GM23248 (cell line): ENCODE data around the gene PCSK5. TPM values are rescaled to one million over a fixed set of nuclear protein-coding genes. Genes with fewer than 3 reads are reported as not detected.

Source experiments
- DNase-seq: peaks from one replicate; pipeline ENCODE4 v3.0.0-alpha.2; 2015
- H2AFZ ChIP-seq: fragments of 200-600 bp; sonication (generic); 2 replicates; pipeline ENCODE4 v1.6.1; 2016; ENCODE audit warnings: antibody characterized with exemption
- H3F3A ChIP-seq: fragments of 200-600 bp; sonication (generic); 2 replicates; pipeline ENCODE4 v1.6.1; 2016; ENCODE audit warnings: mild to moderate bottlenecking, antibody characterized with exemption, mixed run types; ENCODE audit not compliant: insufficient read depth
- H3K27ac ChIP-seq: fragments of 200-600 bp; sonication (generic); 2 replicates; pipeline ENCODE4 v1.5.1; 2016; ENCODE audit warnings: mild to moderate bottlenecking
- H3K27me3 ChIP-seq: fragments of 200-600 bp; sonication (generic); replicated peaks from 2 replicates; pipeline ENCODE4 v1.6.1; 2016; ENCODE audit warnings: mild to moderate bottlenecking; ENCODE audit not compliant: insufficient read depth
- H3K36me3 ChIP-seq: fragments of 200-600 bp; sonication (generic); 2 replicates; pipeline ENCODE4 v1.6.1; 2016; ENCODE audit warnings: low read depth, mild to moderate bottlenecking
- H3K4me1 ChIP-seq: fragments of 200-600 bp; sonication (generic); 2 replicates; pipeline ENCODE4 v1.6.1; 2016; ENCODE audit warnings: mild to moderate bottlenecking; ENCODE audit not compliant: insufficient read depth
- H3K4me2 ChIP-seq: fragments of 200-600 bp; sonication (generic); one replicate; pipeline ENCODE4 v1.6.1; 2016; ENCODE audit warnings: mild to moderate bottlenecking; ENCODE audit not compliant: unreplicated experiment
- H3K4me3 ChIP-seq: fragments of 200-600 bp; sonication (generic); 2 replicates; pipeline ENCODE4 v1.5.1; 2016; ENCODE audit warnings: mild to moderate bottlenecking
- H3K79me2 ChIP-seq: fragments of 200-600 bp; sonication (generic); 2 replicates; pipeline ENCODE4 v1.6.1; 2016; ENCODE audit warnings: mild to moderate bottlenecking; ENCODE audit not compliant: insufficient read depth
- H3K9ac ChIP-seq: fragments of 200-600 bp; sonication (generic); 2 replicates; pipeline ENCODE4 v1.6.1; 2016; ENCODE audit warnings: mild to moderate bottlenecking
- H3K9me2 ChIP-seq: fragments of 200-600 bp; sonication (generic); 2 replicates; pipeline ENCODE4 v1.6.1; 2016; ENCODE audit warnings: mixed run types, mild to moderate bottlenecking, moderate library complexity; ENCODE audit not compliant: insufficient read depth
- H3K9me3 ChIP-seq: fragments of 200-600 bp; sonication (generic); one replicate; pipeline ENCODE4 v1.6.1; 2017; ENCODE audit warnings: low read depth
- H4K20me1 ChIP-seq: fragments of 200-600 bp; sonication (generic); 2 replicates; pipeline ENCODE4 v1.6.0; 2016; ENCODE audit not compliant: insufficient read depth
- EZH2 ChIP-seq: fragments of 200-600 bp; sonication (generic); IDR thresholded peaks from 2 replicates; pipeline ENCODE4 v1.6.1; 2018; ENCODE audit warnings: antibody characterized with exemption, mild to moderate bottlenecking; ENCODE audit not compliant: insufficient read depth, poor library complexity, severe bottlenecking
- EZH2phosphoT487 ChIP-seq: fragments of 200-600 bp; sonication (generic); IDR thresholded peaks from 2 replicates; pipeline ENCODE4 v1.6.1; 2018; ENCODE audit warnings: antibody characterized with exemption, moderate library complexity, mild to moderate bottlenecking, low read depth; ENCODE audit not compliant: insufficient read depth
- WGBS, 2 experiments: methylation state at CpG; one replicate each; pipeline ENCODE4 v1.1.6; 2015 to 2017; ENCODE audit warnings: low lambda C conversion rate in 2 of 2, low coverage in 1 of 2; ENCODE audit errors: missing lambda C conversion rate in 2 of 2; 5-methylcytosine and 5-hydroxymethylcytosine counted together
- in situ Hi-C: fragments of 300-500 bp; cut with MboI; formaldehyde crosslinking; loops from 2 replicates; pipeline ENCODE4 v1.15.0; 2020
- polyA plus RNA-seq: library from polyadenylated mRNA; unstranded; fragments of >200 nt; fragmentation: Nextera tagmentation; extraction: Ambion mirVana; gene quantifications from 2 replicates; pipeline ENCODE4 v1.2.1, GENCODE V29; 2016
- total RNA-seq: library from RNA; depleted of rRNA; stranded (reverse); fragments of >200 nt; shearing (Covaris generic); gene quantifications from 2 replicates; pipeline ENCODE4 v1.2.3, GENCODE V29; 2014

The PCSK5 gene
- total and polyA plus RNA-seq, 2 experiments from 2014 or later, result 2.3 to 3.9 TPM

DNA sequence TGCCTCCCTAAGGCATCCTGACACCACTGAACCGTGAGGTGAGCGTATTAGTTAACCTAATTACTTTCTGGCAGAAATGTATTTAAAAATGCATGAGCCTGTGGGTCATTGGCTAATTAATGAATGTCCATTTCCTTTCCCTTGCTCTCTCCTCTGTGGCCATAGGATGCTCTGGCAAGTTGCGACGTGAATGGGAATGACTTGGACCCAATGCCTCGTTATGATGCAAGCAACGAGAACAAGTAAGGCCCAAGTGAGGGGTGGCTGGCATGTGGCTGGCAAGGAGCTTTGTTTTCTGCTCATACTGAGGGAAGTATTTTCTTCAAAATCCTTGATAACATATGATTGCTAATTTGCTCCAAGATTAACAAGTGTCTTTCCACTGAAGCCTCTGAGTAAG lies 136.3 kb downstream of the PCSK5 start:
- TF ChIP-seq EZH2 (no peak), EZH2phosphoT487 (no peak)
- no peaks in the 10 kb centered on the region for H3K36me3 ChIP-seq

DNA sequence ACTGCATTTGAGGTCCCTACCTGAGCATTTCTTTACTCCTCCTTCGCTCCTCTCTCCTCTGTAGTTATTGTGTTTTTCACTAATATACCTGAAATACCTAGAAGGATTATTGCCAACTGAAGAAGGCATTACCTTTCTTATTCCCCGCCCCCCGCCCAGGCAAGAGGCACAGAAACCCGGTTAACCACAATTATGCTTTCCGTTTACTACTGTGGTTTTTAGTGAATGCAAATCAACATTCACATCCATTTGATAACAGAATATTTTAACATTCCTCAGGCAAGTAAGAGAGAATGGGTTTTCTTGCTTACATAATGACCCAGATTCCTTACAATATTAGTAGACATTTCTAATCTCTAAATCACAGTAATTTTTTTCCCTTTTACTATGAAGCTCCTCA lies 136.9 kb downstream of the PCSK5 start:
- WGBS, 2 experiments, result 92% methylated on average over 5 of the region's 5 CpGs
- Histone ChIP-seq H3K9me3 (no peaks in the 10 kb centered on the region), H3K27ac (no peak overlapping the region), H3K27me3 (no peaks in the 10 kb centered on the region), H3K9me2 (no peaks in the 10 kb centered on the region), H3F3A (no peaks in the 10 kb centered on the region), H2AFZ (no peak overlapping the region), H4K20me1 (no peaks in the 10 kb centered on the region), H3K79me2 (no peaks in the 10 kb centered on the region), H3K4me1 (peaks cover 7% of the 10 kb centered on the region; the same call in 1 of the 2 replicates), H3K36me3 (no peaks in the 10 kb centered on the region), H3K4me2 (no peak overlapping the region), H3K4me3 (no peak overlapping the region), H3K9ac (no peak overlapping the region)
- in situ Hi-C loops, result no loop called here
- TF ChIP-seq EZH2, result no peak
- TF ChIP-seq EZH2phosphoT487, result no peak
- no peak for DNase-seq

More for the DNA sequence above, 136.3 kb downstream of the PCSK5 start:
- H4K20me1 ChIP-seq, result no peaks in the 10 kb centered on the region
- H3K9ac ChIP-seq, result no peak overlapping the region
- no peak overlapping the region for H3K4me2 ChIP-seq
- no peak for DNase-seq
- H3K9me3 ChIP-seq, result no peaks in the 10 kb centered on the region
- H3K9me2 ChIP-seq, result no peaks in the 10 kb centered on the region
- no peaks in the 10 kb centered on the region for H3F3A ChIP-seq
- 96 to 97% methylated on average over 6 of the region's 6 CpGs for WGBS, 2 experiments
- no peak overlapping the region for H2AFZ ChIP-seq
- H3K27me3 ChIP-seq, result no peaks in the 10 kb centered on the region
- no peaks in the 10 kb centered on the region for H3K79me2 ChIP-seq
- 0 out of 2 replicates have a peak, but pooled peaks cover under 1% of the 10 kb centered on the region for H3K4me1 ChIP-seq
- H3K27ac ChIP-seq, result no peak overlapping the region
- no peak overlapping the region for H3K4me3 ChIP-seq
- in situ Hi-C loops, result no loop called here

DNA sequence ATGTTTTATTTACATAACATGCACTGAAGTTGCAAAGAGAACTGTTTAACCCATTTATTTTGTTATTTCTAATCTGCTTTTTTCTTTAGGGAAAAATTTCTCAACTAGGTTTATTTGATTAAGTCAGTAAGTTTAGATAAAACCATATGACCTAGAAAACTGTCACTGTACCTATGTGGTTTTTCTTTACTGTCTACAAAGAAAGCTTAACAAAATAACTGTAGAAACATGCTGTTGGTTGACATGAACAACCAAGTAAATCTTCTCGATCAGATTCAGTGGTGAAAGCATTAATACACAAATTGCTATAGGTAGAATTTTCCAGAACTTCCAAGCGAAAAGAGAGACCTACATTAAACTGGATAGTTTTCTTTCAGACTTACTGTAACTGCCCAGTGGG lies 137.4 kb downstream of the PCSK5 start:
- Histone ChIP-seq H4K20me1 (no peaks in the 10 kb centered on the region), H3K4me1 (peaks cover 8% of the 10 kb centered on the region; the same call in 1 of the 2 replicates), H3K9ac (no peak overlapping the region), H3K9me3 (no peaks in the 10 kb centered on the region), H2AFZ (no peak overlapping the region), H3F3A (no peaks in the 10 kb centered on the region), H3K27ac (no peak overlapping the region), H3K4me2 (no peak overlapping the region), H3K27me3 (no peaks in the 10 kb centered on the region), H3K4me3 (no peak overlapping the region), H3K79me2 (no peaks in the 10 kb centered on the region), H3K9me2 (no peaks in the 10 kb centered on the region), H3K36me3 (no peaks in the 10 kb centered on the region)
- WGBS, 2 experiments, result 93 to 97% methylated on average over 2 of the region's 2 CpGs
- TF ChIP-seq EZH2phosphoT487 (no peak), EZH2 (no peak)
- in situ Hi-C loops, result no loop called here
- no peak for DNase-seq

DNA sequence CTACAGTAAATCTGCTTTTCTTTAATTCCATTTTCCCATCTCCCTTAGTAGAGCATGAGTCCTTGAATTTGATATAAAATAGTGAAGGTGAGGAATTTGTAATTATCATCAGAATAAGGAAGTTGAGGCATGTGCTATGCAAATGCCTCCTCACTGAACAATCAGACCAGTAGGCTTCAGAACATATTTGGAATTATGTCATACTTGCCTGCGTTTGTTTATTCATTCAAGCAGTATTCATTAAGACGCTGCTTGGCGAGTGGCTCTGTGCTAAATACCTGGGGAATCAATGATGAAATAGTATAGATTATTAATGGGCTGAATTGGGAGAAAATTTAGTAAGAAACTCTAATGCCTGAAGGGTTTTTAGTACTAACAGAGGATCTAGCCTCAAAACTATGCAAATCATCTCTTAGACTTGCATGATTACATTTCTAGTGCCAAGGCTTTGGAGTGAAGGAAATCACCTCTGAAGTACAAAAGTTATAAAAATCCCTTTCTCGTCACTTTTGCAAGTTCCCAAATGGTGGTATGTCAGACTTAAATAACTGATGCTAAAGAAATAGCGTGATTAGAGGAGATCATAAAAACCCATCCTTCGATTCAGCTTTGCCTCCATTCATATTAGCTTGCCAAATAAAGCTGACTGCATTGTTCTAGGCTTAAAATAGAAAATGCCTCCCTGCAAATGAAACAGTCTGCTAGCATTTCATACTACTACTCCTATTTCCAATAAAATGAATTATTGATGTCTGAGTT lies 141.7 kb downstream of the PCSK5 start:
- peaks cover 8% of the 10 kb centered on the region; the same call in 1 of the 2 replicates for H3K4me1 ChIP-seq
- H3K36me3 ChIP-seq, result no peaks in the 10 kb centered on the region
- TF ChIP-seq EZH2 (no peak), EZH2phosphoT487 (no peak)
- no peaks in the 10 kb centered on the region for H3K9me2 ChIP-seq
- H3K79me2 ChIP-seq, result no peaks in the 10 kb centered on the region
- H3K27ac ChIP-seq, result no peak overlapping the region
- in situ Hi-C loops, result no loop called here
- H3K4me3 ChIP-seq, result no peak overlapping the region
- H4K20me1 ChIP-seq, result no peaks in the 10 kb centered on the region
- peak overlapping the region; percentile 18; the same call in 1 of the 2 replicates for H2AFZ ChIP-seq
- no peak overlapping the region for H3K9ac ChIP-seq
- peak; percentile 7 for DNase-seq
- no peaks in the 10 kb centered on the region for H3K9me3 ChIP-seq
- H3K4me2 ChIP-seq, result no peak overlapping the region
- H3F3A ChIP-seq, result no peaks in the 10 kb centered on the region
- no peaks in the 10 kb centered on the region for H3K27me3 ChIP-seq
- 21 to 24% methylated on average over 6 of the region's 6 CpGs for WGBS, 2 experiments
